Neural progenitor cell (in vitro differentiated cells): ENCODE measurements around the gene PCNP. TPM values are rescaled to one million over a fixed set of nuclear protein-coding genes. Genes with fewer than 3 reads are reported as not detected.

Experiments
- DNase-seq: peaks from one replicate; pipeline ENCODE4 v3.0.0-alpha.2; 2016; ENCODE audit warnings: low spot score
- H2AFZ ChIP-seq: fragments of 200-600 bp; sonication (generic); replicated peaks from 2 replicates; pipeline ENCODE4 v1.6.1; 2016; ENCODE audit warnings: antibody characterized with exemption
- H3F3A ChIP-seq: fragments of 200-600 bp; sonication (generic); 2 replicates; pipeline ENCODE4 v1.6.1; 2016; ENCODE audit warnings: antibody characterized with exemption, low read depth
- H3K27ac ChIP-seq: fragments of 200-600 bp; sonication (generic); 2 replicates; pipeline ENCODE4 v1.5.1; 2016; ENCODE audit warnings: mild to moderate bottlenecking
- H3K27me3 ChIP-seq: fragments of 200-600 bp; sonication (generic); 2 replicates; pipeline ENCODE4 v1.6.1; 2016; ENCODE audit warnings: mild to moderate bottlenecking, moderate library complexity
- H3K36me3 ChIP-seq: fragments of 200-600 bp; sonication (generic); 2 replicates; pipeline ENCODE4 v1.5.1; 2016
- H3K4me1 ChIP-seq: fragments of 200-600 bp; sonication (generic); 2 replicates; pipeline ENCODE4 v1.6.1; 2016; ENCODE audit warnings: mixed run types
- H3K4me2 ChIP-seq: fragments of 200-600 bp; sonication (generic); 2 replicates; pipeline ENCODE4 v1.6.1; 2016
- H3K4me3 ChIP-seq: fragments of 200-600 bp; sonication (generic); 2 replicates; pipeline ENCODE4 v1.5.1; 2016
- H3K79me2 ChIP-seq: fragments of 200-600 bp; sonication (generic); 2 replicates; pipeline ENCODE4 v1.6.1; 2016; ENCODE audit warnings: low read depth
- H3K9ac ChIP-seq: fragments of 200-600 bp; sonication (generic); 2 replicates; pipeline ENCODE4 v1.6.1; 2016
- H3K9me3 ChIP-seq: fragments of 200-600 bp; sonication (generic); 2 replicates; pipeline ENCODE4 v1.5.1; 2016; ENCODE audit warnings: low read depth
- H4K20me1 ChIP-seq: fragments of 200-600 bp; sonication (generic); 2 replicates; pipeline ENCODE4 v1.6.1; 2016; ENCODE audit warnings: low read depth
- H3K27ac Mint-ChIP-seq: 3 replicates; pipeline ENCODE4 v1.8.0; 2021; ENCODE audit warnings: mixed read lengths
- H3K27me3 Mint-ChIP-seq: 2 replicates; pipeline ENCODE4 v1.8.0; 2022; ENCODE audit warnings: low read depth, mild to moderate bottlenecking, inconsistent platforms, moderate library complexity, mixed read lengths; ENCODE audit not compliant: insufficient read depth
- H3K36me3 Mint-ChIP-seq: 3 replicates; pipeline ENCODE4 v1.8.0; 2021; ENCODE audit warnings: mixed read lengths
- H3K4me1 Mint-ChIP-seq: 3 replicates; pipeline ENCODE4 v1.8.0; 2021; ENCODE audit warnings: mixed read lengths
- H3K4me3 Mint-ChIP-seq: 3 replicates; pipeline ENCODE4 v1.8.0; 2021; ENCODE audit warnings: mild to moderate bottlenecking, moderate library complexity, mixed read lengths
- H3K9me3 Mint-ChIP-seq: 3 replicates; pipeline ENCODE4 v1.8.0; 2020; ENCODE audit warnings: mixed read lengths
- CTCF ChIP-seq: fragments of 200-600 bp; sonication (generic); IDR thresholded peaks from 2 replicates; pipeline ENCODE4 v1.5.1; 2017; ENCODE audit warnings: antibody characterized with exemption, mild to moderate bottlenecking
- EZH2 ChIP-seq: fragments of 200-600 bp; sonication (generic); IDR thresholded peaks from 2 replicates; pipeline ENCODE4 v1.6.1; 2017; ENCODE audit warnings: antibody characterized with exemption, mild to moderate bottlenecking, moderate library complexity
- EZH2phosphoT487 ChIP-seq: fragments of 200-600 bp; sonication (generic); IDR thresholded peaks from 2 replicates; pipeline ENCODE4 v1.6.1; 2017; ENCODE audit warnings: antibody characterized with exemption
- small RNA-seq: library from RNA; depleted of rRNA; stranded (forward); fragments of <200 nt; gene quantifications from one replicate; pipeline ENCODE3, GENCODE V24; 2015
- total RNA-seq: library from RNA; depleted of rRNA; stranded (reverse); fragments of >200 nt; gene quantifications from 2 replicates; pipeline ENCODE4 v1.2.3, GENCODE V29; 2015; ENCODE audit warnings: low replicate concordance

Gene PCNP
- total RNA-seq, 1 donor from 2014 or later, result 248 TPM

GRCh38 chr3:101643009-101643844, 69.2 kb downstream of the PCNP start:
- Histone ChIP-seq H2AFZ (no peak overlapping the region), H3K27me3 (no peaks in the 10 kb centered on the region), H3F3A (no peaks in the 10 kb centered on the region), H3K4me3 (no peak overlapping the region), H3K4me2 (no peak overlapping the region), H4K20me1 (no peaks in the 10 kb centered on the region), H3K9ac (no peak overlapping the region), H3K36me3 (no peaks in the 10 kb centered on the region), H3K79me2 (no peaks in the 10 kb centered on the region), H3K27ac (no peak overlapping the region), H3K4me1 (peaks cover 3% of the 10 kb centered on the region), H3K9me3 (no peaks in the 10 kb centered on the region)
- H3K4me3 Mint-ChIP-seq, result no peak overlapping the region
- H3K27me3 Mint-ChIP-seq, result peaks cover 4% of the 10 kb centered on the region
- no peaks in the 10 kb centered on the region for H3K9me3 Mint-ChIP-seq
- H3K27ac Mint-ChIP-seq, result no peak overlapping the region
- no peak for DNase-seq
- peaks cover 3% of the 10 kb centered on the region for H3K4me1 Mint-ChIP-seq
- TF ChIP-seq CTCF, result no peak
- no peak for TF ChIP-seq EZH2
- TF ChIP-seq EZH2phosphoT487, result no peak
- H3K36me3 Mint-ChIP-seq, result peaks cover 2% of the 10 kb centered on the region

Small RNAs within 50 kb of the gene (small RNA-seq; reads per million reads assigned to genes)
- gene RF00019, result not detected
- gene RNU6-1256P, result not detected

Other genes starting within 250 kb of the PCNP start
- gene SENP7, start 61.0 kb upstream of the PCNP start, total RNA-seq, result 31.4 and 48.0 TPM in 2 replicates
- 48.2 and 85.9 TPM in 2 replicates for gene TRMT10C, start 12.3 kb upstream of the PCNP start, total RNA-seq
- 19.8 and 30.2 TPM in 2 replicates for gene ZBTB11, start 103.0 kb downstream of the PCNP start, total RNA-seq
- gene RPL24, start 112.5 kb downstream of the PCNP start, total RNA-seq, result 2,339 and 2,343 TPM in 2 replicates
- 38.2 and 46.1 TPM in 2 replicates for gene CEP97, start 150.4 kb downstream of the PCNP start, total RNA-seq
- 9.4 and 9.6 TPM in 2 replicates for gene NXPE3, start 205.0 kb downstream of the PCNP start, total RNA-seq